Keratinocyte (primary cell): ENCODE measurements around the gene ACKR3. TPM values are rescaled to one million over a fixed set of nuclear protein-coding genes. Genes with fewer than 3 reads are reported as not detected.

Source experiments
- DNase-seq: peaks from one replicate; pipeline ENCODE4 v3.0.0-alpha.2; 2011; ENCODE audit warnings: low read depth, missing footprints, low spot score
- FAIRE-seq: peaks from 2 replicates; lab custom pipeline; 2011; peaks lifted over from hg19 to GRCh38; lab: Jason Lieb, UNC
- H2AFZ ChIP-seq: 2 replicates; pipeline ENCODE4 v1.6.0; 2012; ENCODE audit warnings: low read length, control low read depth, inconsistent platforms; ENCODE audit not compliant: control insufficient read depth
- H3K27ac ChIP-seq: 2 replicates; pipeline ENCODE4 v1.5.1; 2011; ENCODE audit warnings: low read length; ENCODE audit not compliant: control insufficient read depth, insufficient read depth
- H3K27me3 ChIP-seq: 3 replicates; pipeline ENCODE4 v1.6.0; 2011; ENCODE audit warnings: low read length; ENCODE audit not compliant: control insufficient read depth, insufficient read depth; ENCODE audit errors: extremely low read depth
- H3K36me3 ChIP-seq, 2 experiments: 2 replicates in 1 of 2; 3 replicates in 1 of 2; pipeline ENCODE4 v1.5.1; 2011; ENCODE audit warnings: low read length in 2 of 2, mild to moderate bottlenecking in 1 of 2; ENCODE audit not compliant: control insufficient read depth in 2 of 2, insufficient read depth in 2 of 2; ENCODE audit errors: extremely low read depth in 1 of 2
- H3K4me1 ChIP-seq: 3 replicates; pipeline ENCODE4 v1.5.1; 2011; ENCODE audit warnings: low read length; ENCODE audit not compliant: control insufficient read depth, insufficient read depth; ENCODE audit errors: extremely low read depth
- H3K4me2 ChIP-seq: 3 replicates; pipeline ENCODE4 v1.6.0; 2011; ENCODE audit warnings: low read depth, low read length; ENCODE audit not compliant: control insufficient read depth, insufficient read depth; ENCODE audit errors: extremely low read depth
- H3K4me3 ChIP-seq, 3 experiments: fragments of 200-600 bp in 1 of 3; sonication (generic) in 1 of 3; 2 replicates in 2 of 3; 3 replicates in 1 of 3; pipeline ENCODE4 v1.5.1; 2011 to 2016; ENCODE audit warnings: low read length in 3 of 3, mild to moderate bottlenecking in 3 of 3, control low read depth in 2 of 3, inconsistent platforms in 1 of 3, low read depth in 1 of 3, mixed read lengths in 1 of 3, mixed run types in 1 of 3, moderate library complexity in 1 of 3; ENCODE audit not compliant: control insufficient read depth in 2 of 3, insufficient read depth in 2 of 3; ENCODE audit errors: extremely low read depth in 1 of 3
- H3K79me2 ChIP-seq: 2 replicates; pipeline ENCODE4 v1.6.0; 2012; ENCODE audit warnings: low read length; ENCODE audit not compliant: control insufficient read depth, insufficient read depth
- H3K9ac ChIP-seq: 3 replicates; pipeline ENCODE4 v1.6.0; 2011; ENCODE audit warnings: low read length; ENCODE audit not compliant: control insufficient read depth, insufficient read depth; ENCODE audit errors: extremely low read depth
- H3K9me1 ChIP-seq: 3 replicates; pipeline ENCODE4 v1.6.0; 2011; ENCODE audit warnings: low read length; ENCODE audit not compliant: control insufficient read depth, insufficient read depth; ENCODE audit errors: extremely low read depth
- H3K9me3 ChIP-seq: 2 replicates; pipeline ENCODE4 v1.5.1; 2012; ENCODE audit warnings: low read depth, low read length; ENCODE audit not compliant: control insufficient read depth
- H4K20me1 ChIP-seq: 3 replicates; pipeline ENCODE4 v1.6.0; 2011; ENCODE audit warnings: low read length; ENCODE audit not compliant: control insufficient read depth, insufficient read depth; ENCODE audit errors: extremely low read depth
- CTCF ChIP-seq, 3 experiments: IDR thresholded peaks in 1 of 3; conservative IDR thresholded peaks in 1 of 3; optimal IDR thresholded peaks in 1 of 3; 2 replicates in 2 of 3; 3 replicates in 1 of 3; pipeline versions ENCODE3 to v1.5.1; 2011; ENCODE audit warnings: low read length in 3 of 3, mild to moderate bottlenecking in 3 of 3, moderate library complexity in 2 of 3, control low read depth in 1 of 3, inconsistent platforms in 1 of 3; ENCODE audit not compliant: insufficient read depth in 2 of 3; ENCODE audit errors: extremely low read depth in 1 of 3
- EZH2 ChIP-seq: IDR thresholded peaks from one replicate; pipeline ENCODE4 v1.6.1; 2012; ENCODE audit warnings: inconsistent platforms, mild to moderate bottlenecking, low read length, moderate library complexity
- dilution Hi-C: fragments of 300-500 bp; cut with MboI; formaldehyde crosslinking; loops from one replicate; pipeline ENCODE4 v1.7.0; 2020; ENCODE audit warnings: low sequenced_read_pairs; ENCODE audit not compliant: extremely low pct_ligation_motif_present
- polyA plus RNA-seq, 5 experiments: library from polyadenylated mRNA; depleted of rRNA in 3 of 5; stranded (reverse) in 3 of 5; stranded (forward) in 1 of 5; unstranded in 1 of 5; fragments of >200 nt; gene quantifications; 1 replicate in 1 of 5; 2 replicates in 3 of 5; 3 replicates in 1 of 5; pipeline versions ENCODE4 v1.2.1 to v1.2.3, GENCODE V29; 2011 to 2012; ENCODE audit warnings: missing spikeins in 2 of 5, low read depth in 1 of 5, low replicate concordance in 1 of 5

ACKR3 gene
- polyA plus RNA-seq, 1 donor (not counting 4 experiments of a cell fraction or from before 2014, with no cell fraction given), result 29.4 TPM

- Histone ChIP-seq H3K27ac (no peak overlapping the region), H3K9me3 (no peaks in the 10 kb centered on the region), H3K4me2 (no peak overlapping the region), H3K4me3 (no peak overlapping the region), H3K27me3 (peaks cover 7% of the 10 kb centered on the region), H3K9ac (no peak overlapping the region), H3K9me1 (no peaks in the 10 kb centered on the region), H3K79me2 (no peaks in the 10 kb centered on the region), H4K20me1 (peaks cover 3% of the 10 kb centered on the region), H3K36me3 (no peaks in the 10 kb centered on the region), H3K4me1 (no peaks in the 10 kb centered on the region), H2AFZ (no peak overlapping the region)
- dilution Hi-C loops, result no loop called here
- TF ChIP-seq EZH2, result no peak
- TF ChIP-seq CTCF (optimal IDR thresholded peaks at IDR 0.05 in 1 of 3, IDR thresholded peaks at IDR 0.05 in 1 of 3, conservative IDR thresholded peaks at IDR 0.05 in 1 of 3; ENCODE audit: extremely low read depth in 1 of 3, insufficient read depth in 2 of 3, low read length in 3 of 3), result no peak
- FAIRE-seq (no peak), DNase-seq (no peak)
These were observed 46.4 kb upstream of the ACKR3 start for GRCh38 chr2:236523249-236523648.

- dilution Hi-C loops, result no loop called here
- Histone ChIP-seq H3K27me3 (peaks cover 7% of the 10 kb centered on the region), H3K4me1 (no peaks in the 10 kb centered on the region), H4K20me1 (peaks cover 3% of the 10 kb centered on the region), H3K36me3 (no peaks in the 10 kb centered on the region), H3K27ac (no peak overlapping the region), H3K9me3 (no peaks in the 10 kb centered on the region), H3K79me2 (no peaks in the 10 kb centered on the region), H3K4me2 (no peak overlapping the region), H3K4me3 (no peak overlapping the region), H3K9me1 (no peaks in the 10 kb centered on the region), H2AFZ (no peak overlapping the region), H3K9ac (no peak overlapping the region)
- TF ChIP-seq CTCF (optimal IDR thresholded peaks at IDR 0.05 in 1 of 3, IDR thresholded peaks at IDR 0.05 in 1 of 3, conservative IDR thresholded peaks at IDR 0.05 in 1 of 3; ENCODE audit: extremely low read depth in 1 of 3, insufficient read depth in 2 of 3, low read length in 3 of 3), result no peak
- FAIRE-seq, result no peak
- no peak for DNase-seq
These were observed 44.1 kb upstream of the ACKR3 start for GRCh38 chr2:236525411-236525997.
